Subcutaneous adipose tissue (tissue), 4 donors: Measurements from ENCODE around the gene REG1A. TPM values are rescaled to one million over a fixed set of nuclear protein-coding genes. Genes with fewer than 3 reads are reported as not detected.

Experiments used
- CTCF ChIP-seq: fragments of 450-650 bp; IDR thresholded peaks from one replicate; pipeline ENCODE4 v1.5.1; 2016; ENCODE audit warnings: low read depth, mild to moderate bottlenecking, control low read depth, antibody characterized with exemption, moderate library complexity
- total RNA-seq, 4 donors: library from RNA; depleted of rRNA; stranded (reverse); fragments of >200 nt; gene quantifications; one replicate each; pipeline ENCODE4 v1.1.0, GENCODE V29; 2016

The REG1A gene
- total RNA-seq, 4 donors from 2014 or later: not detected

- no peak for TF ChIP-seq CTCF
These were observed 8.1 kb downstream of the REG1A start for GRCh38 chr2:79128406-79128805.

GRCh38 chr2:79129260-79129659, 9.0 kb downstream of the REG1A start:
- no peak for TF ChIP-seq CTCF

GRCh38 chr2:79129804-79130203, 9.5 kb downstream of the REG1A start:
- no peak for TF ChIP-seq CTCF

GRCh38 chr2:79131687-79132086, 11.4 kb downstream of the REG1A start:
- TF ChIP-seq CTCF: no peak

- no peak for TF ChIP-seq CTCF
These were observed 18.1 kb downstream of the REG1A start for GRCh38 chr2:79138385-79138784.

GRCh38 chr2:79139423-79139822, 19.1 kb downstream of the REG1A start:
- no peak for TF ChIP-seq CTCF

- TF ChIP-seq CTCF: no peak
These were observed 35.7 kb downstream of the REG1A start for GRCh38 chr2:79155826-79156476.
